ENCODE results near the gene FMN1. TPM values are rescaled to one million over a fixed set of nuclear protein-coding genes. Genes with fewer than 3 reads are reported as not detected.

FMN1 gene
- total RNA-seq, 1 experiment from 2014 or later = 4.5 TPM

- Mint-ChIP-seq H3K4me1 (no peaks in the 10 kb centered on the region), H3K27me3 (ENCODE audit: low read depth) (no peaks in the 10 kb centered on the region), H3K9me3 (no peaks in the 10 kb centered on the region), H3K27ac (no peak overlapping the region), H3K4me3 (no peak overlapping the region), H3K36me3 (no peaks in the 10 kb centered on the region)
- ATAC-seq (no peak), DNase-seq (ENCODE audit: low spot score) (no peak)
- ChIA-PET CTCF (no interaction called here), POLR2A (no interaction called here)
- TF ChIP-seq USF1 (CRISPR knock-in tag; IDR thresholded peaks at IDR 0.05) (no peak), GRHL2 (CRISPR knock-in tag; IDR thresholded peaks at IDR 0.05; ENCODE audit: insufficient replicate concordance, severe bottlenecking) (no peak), GTF2I (CRISPR knock-in tag; conservative IDR thresholded peaks at IDR 0.05) (no peak), E2F1 (CRISPR knock-in tag; IDR thresholded peaks at IDR 0.05) (no peak), OVOL2 (CRISPR knock-in tag; IDR thresholded peaks at IDR 0.05; ENCODE audit: borderline replicate concordance) (no peak), CDX4 (CRISPR knock-in tag; IDR thresholded peaks at IDR 0.05; ENCODE audit: borderline replicate concordance) (no peak), ZBTB21 (CRISPR knock-in tag; IDR thresholded peaks at IDR 0.05; ENCODE audit: borderline replicate concordance) (no peak), NFYB (CRISPR knock-in tag; conservative IDR thresholded peaks at IDR 0.05; ENCODE audit: low read depth) (no peak), ZNF416 (CRISPR knock-in tag; IDR thresholded peaks at IDR 0.05) (no peak), KAT7 (CRISPR knock-in tag; IDR thresholded peaks at IDR 0.05; ENCODE audit: borderline replicate concordance) (no peak), ZNF263 (CRISPR knock-in tag; IDR thresholded peaks at IDR 0.05; ENCODE audit: low read depth) (no peak), NR2C2 (CRISPR knock-in tag; IDR thresholded peaks at IDR 0.05) (no peak), CBFB (CRISPR knock-in tag; IDR thresholded peaks at IDR 0.05; ENCODE audit: low read depth) (no peak), USF2 (CRISPR knock-in tag; IDR thresholded peaks at IDR 0.05) (no peak)
- TF ChIP-seq, protein P1, sequence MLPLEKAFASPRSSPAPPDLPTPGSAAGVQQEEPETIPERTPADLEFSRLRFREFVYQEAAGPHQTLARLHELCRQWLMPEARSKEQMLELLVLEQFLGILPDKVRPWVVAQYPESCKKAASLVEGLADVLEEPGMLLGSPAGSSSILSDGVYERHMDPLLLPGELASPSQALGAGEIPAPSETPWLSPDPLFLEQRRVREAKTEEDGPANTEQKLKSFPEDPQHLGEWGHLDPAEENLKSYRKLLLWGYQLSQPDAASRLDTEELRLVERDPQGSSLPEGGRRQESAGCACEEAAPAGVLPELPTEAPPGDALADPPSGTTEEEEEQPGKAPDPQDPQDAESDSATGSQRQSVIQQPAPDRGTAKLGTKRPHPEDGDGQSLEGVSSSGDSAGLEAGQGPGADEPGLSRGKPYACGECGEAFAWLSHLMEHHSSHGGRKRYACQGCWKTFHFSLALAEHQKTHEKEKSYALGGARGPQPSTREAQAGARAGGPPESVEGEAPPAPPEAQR (CRISPR knock-in tag; IDR thresholded peaks at IDR 0.05) = no peak
- TF ChIP-seq, protein P2, sequence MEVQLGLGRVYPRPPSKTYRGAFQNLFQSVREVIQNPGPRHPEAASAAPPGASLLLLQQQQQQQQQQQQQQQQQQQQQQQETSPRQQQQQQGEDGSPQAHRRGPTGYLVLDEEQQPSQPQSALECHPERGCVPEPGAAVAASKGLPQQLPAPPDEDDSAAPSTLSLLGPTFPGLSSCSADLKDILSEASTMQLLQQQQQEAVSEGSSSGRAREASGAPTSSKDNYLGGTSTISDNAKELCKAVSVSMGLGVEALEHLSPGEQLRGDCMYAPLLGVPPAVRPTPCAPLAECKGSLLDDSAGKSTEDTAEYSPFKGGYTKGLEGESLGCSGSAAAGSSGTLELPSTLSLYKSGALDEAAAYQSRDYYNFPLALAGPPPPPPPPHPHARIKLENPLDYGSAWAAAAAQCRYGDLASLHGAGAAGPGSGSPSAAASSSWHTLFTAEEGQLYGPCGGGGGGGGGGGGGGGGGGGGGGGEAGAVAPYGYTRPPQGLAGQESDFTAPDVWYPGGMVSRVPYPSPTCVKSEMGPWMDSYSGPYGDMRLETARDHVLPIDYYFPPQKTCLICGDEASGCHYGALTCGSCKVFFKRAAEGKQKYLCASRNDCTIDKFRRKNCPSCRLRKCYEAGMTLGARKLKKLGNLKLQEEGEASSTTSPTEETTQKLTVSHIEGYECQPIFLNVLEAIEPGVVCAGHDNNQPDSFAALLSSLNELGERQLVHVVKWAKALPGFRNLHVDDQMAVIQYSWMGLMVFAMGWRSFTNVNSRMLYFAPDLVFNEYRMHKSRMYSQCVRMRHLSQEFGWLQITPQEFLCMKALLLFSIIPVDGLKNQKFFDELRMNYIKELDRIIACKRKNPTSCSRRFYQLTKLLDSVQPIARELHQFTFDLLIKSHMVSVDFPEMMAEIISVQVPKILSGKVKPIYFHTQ (CRISPR knock-in tag; IDR thresholded peaks at IDR 0.05) = no peak
Observed at GRCh38 chr15:32763295-32763694, 431.2 kb downstream of the FMN1 start.

DNA sequence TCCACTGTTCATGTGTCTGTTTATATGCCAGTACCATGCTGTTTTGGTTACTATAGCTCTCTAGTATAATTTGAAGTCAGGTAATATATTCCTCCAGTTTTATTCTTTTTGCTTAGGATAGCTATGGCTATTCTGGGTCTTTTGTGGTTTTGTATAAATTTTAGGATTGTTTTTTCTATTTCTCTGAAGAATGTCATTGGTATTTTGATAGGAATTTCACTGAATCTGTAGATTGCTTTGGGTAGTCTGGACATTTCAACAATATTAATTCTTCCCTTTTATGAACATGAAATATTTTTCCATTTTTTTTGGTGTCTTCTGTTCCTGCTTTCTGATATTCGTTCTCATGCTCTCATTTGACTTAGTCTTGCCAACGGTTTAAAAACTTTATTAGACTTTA lies 437.1 kb downstream of the FMN1 start:
- DNase-seq (ENCODE audit: low spot score) (no peak), ATAC-seq (no peak)
- Mint-ChIP-seq H3K27ac (no peak overlapping the region), H3K36me3 (no peaks in the 10 kb centered on the region), H3K4me1 (no peaks in the 10 kb centered on the region), H3K4me3 (no peak overlapping the region), H3K9me3 (no peaks in the 10 kb centered on the region), H3K27me3 (ENCODE audit: low read depth) (no peaks in the 10 kb centered on the region)
- POLR2A ChIA-PET = no interaction called here
- CTCF ChIA-PET = interaction anchor here (1.3 kb wide), 1 partner anchor 12 kb away, joined by 3 read pairs; no protein-coding TSS in a partner anchor
- TF ChIP-seq NFYB (CRISPR knock-in tag; conservative IDR thresholded peaks at IDR 0.05; ENCODE audit: low read depth) (no peak), RELA (CRISPR knock-in tag; IDR thresholded peaks at IDR 0.05; ENCODE audit: borderline replicate concordance) (no peak), TP53 (CRISPR knock-in tag; IDR thresholded peaks at IDR 0.05) (no peak), ZBTB43 (CRISPR knock-in tag; IDR thresholded peaks at IDR 0.05) (no peak), E2F4 (CRISPR knock-in tag; IDR thresholded peaks at IDR 0.05; ENCODE audit: borderline replicate concordance, low read depth) (no peak), FOXP1 (CRISPR knock-in tag; IDR thresholded peaks at IDR 0.05; ENCODE audit: borderline replicate concordance) (no peak)
- TF ChIP-seq, protein P2 (CRISPR knock-in tag; IDR thresholded peaks at IDR 0.05) = no peak
